ENCODE data around the gene HPDL. TPM values are rescaled to one million over a fixed set of nuclear protein-coding genes. Genes with fewer than 3 reads are reported as not detected.

Gene HPDL
- total and polyA plus RNA-seq, 10 of the 15 experiments (the other 5 are each of a cell fraction or from before 2014, with no cell fraction given): 1.3 to 75.5 (median 31.8) TPM

- no peak for TF ChIP-seq HCFC1 (IDR thresholded peaks at IDR 0.05; ENCODE audit: low read length)
- peak; percentile 56 to 61 for TF ChIP-seq IKZF2 (IDR thresholded peaks at IDR 0.05)
- TF ChIP-seq CBX5 (IDR thresholded peaks at IDR 0.05; ENCODE audit: low read depth): no peak
These were observed 38.4 kb downstream of the HPDL start (continued) for GRCh38 chr1:45365051-45365450.

GRCh38 chr1:45370575-45370974 lies 43.9 kb downstream of the HPDL start:
- Histone ChIP-seq H3K4me1 (ENCODE audit: control insufficient read depth, insufficient read depth, low read length) (peaks cover 41% of the 10 kb centered on the region), H3K36me3 (ENCODE audit: control insufficient read depth in 2 of 2, insufficient read depth in 2 of 2, low read length in 1 of 2) (no peaks in the 10 kb centered on the region), H4K20me1 (ENCODE audit: control insufficient read depth, insufficient read depth) (no peaks in the 10 kb centered on the region), H3K27me3 (replicated peaks in 1 of 2; ENCODE audit: control insufficient read depth in 2 of 2, insufficient read depth in 2 of 2, low read length in 1 of 2) (no peaks in the 10 kb centered on the region), H3K79me2 (ENCODE audit: control insufficient read depth, insufficient read depth, low read length) (no peaks in the 10 kb centered on the region), H3K9me3 (replicated peaks; ENCODE audit: control insufficient read depth, insufficient read depth, low read length) (no peaks in the 10 kb centered on the region), H3K4me2 (ENCODE audit: control insufficient read depth, insufficient read depth) (peak overlapping the region; percentile 15; the same call in 1 of the 2 replicates), H2AFZ (ENCODE audit: control insufficient read depth, low read depth, low read length) (no peak overlapping the region), H3K27ac (ENCODE audit: control insufficient read depth, insufficient read depth) (peak overlapping the region; percentile 3), H3K9ac (ENCODE audit: control insufficient read depth, insufficient read depth, low read length) (no peak overlapping the region), H3K4me3 (no peak overlapping the region)
- ChIA-PET SMC1A (ENCODE audit: uncharacterized antibody, unreplicated experiment) (interaction anchor here (0.9 to 3.0 kb wide), 6 partner anchors 11 to 472 kb away, joined by 3 to 18 read pairs (median 4); partner anchors contain the start of gene TESK2), CTCF (interaction anchor here (1.0 to 2.0 kb wide), 3 partner anchors 10 to 124 kb away, joined by 3 to 5 read pairs (median 3); no protein-coding TSS in a partner anchor), POLR2A (interaction anchor here (1.3 kb wide), 1 partner anchor 120 kb away, joined by 3 read pairs; the partner anchor contains the start of gene TESK2), RAD21 (ENCODE audit: unreplicated experiment) (interaction anchor here (1.2 to 2.0 kb wide), 4 partner anchors 9 to 121 kb away, joined by 3 to 8 read pairs (median 5); partner anchors contain the start of gene TESK2)
- FAIRE-seq (no peak), ATAC-seq (peak; percentile 85), DNase-seq (ENCODE audit: low read depth, low spot score) (peak; percentile 39)
- intact Hi-C loops (cut with micrococcal nuclease; ENCODE audit: unreplicated experiment) (no loop called here), in situ Hi-C loops (cut with MboI) (no loop called here)
- no TSS peak for BruUV-seq (replicated peaks)
- TF ChIP-seq ATF2 (IDR thresholded peaks at IDR 0.05; ENCODE audit: low read length) (no peak), ELK1 (IDR thresholded peaks at IDR 0.05; ENCODE audit: low read depth, low read length) (no peak), WRNIP1 (IDR thresholded peaks at IDR 0.05; ENCODE audit: borderline replicate concordance, low read depth, low read length) (no peak), NR2F1 (conservative IDR thresholded peaks at IDR 0.05) (peak; percentile 37; the same call in 1 of the 2 replicates), ATF3 (IDR thresholded peaks at IDR 0.05; ENCODE audit: borderline replicate concordance, extremely low read depth, low read depth, low read length) (no peak), POLR2AphosphoS2 (IDR thresholded peaks at IDR 0.05; ENCODE audit: low read depth, low read length) (no peak), NFYA (IDR thresholded peaks at IDR 0.05; ENCODE audit: borderline replicate concordance, low read depth, low read length) (no peak), YBX1 (IDR thresholded peaks at IDR 0.05) (no peak), CBX5 (IDR thresholded peaks at IDR 0.05; ENCODE audit: low read depth) (0 out of 2 replicates have a peak, but pooled peaks have one; percentile 36), CEBPZ (IDR thresholded peaks at IDR 0.05; ENCODE audit: low read depth, low read length) (no peak), GABPA (IDR thresholded peaks at IDR 0.05; ENCODE audit: low read depth) (no peak), CREM (IDR thresholded peaks at IDR 0.05; ENCODE audit: low read depth) (no peak), ASH2L (IDR thresholded peaks at IDR 0.05; ENCODE audit: borderline replicate concordance, low read depth) (no peak), IKZF2 (IDR thresholded peaks at IDR 0.05) (peak; percentile 57 to 61; a peak in 3 of 4 replicates), EED (IDR thresholded peaks at IDR 0.05; ENCODE audit: low read depth) (0 out of 2 replicates have a peak, but pooled peaks have one; percentile 44)
